SJSA1 (cell line): ENCODE measurements around the gene CRTC3. TPM values are rescaled to one million over a fixed set of nuclear protein-coding genes. Genes with fewer than 3 reads are reported as not detected.
A peak's percentile ranks its signal among the peaks of the same experiment; 100 is the strongest.

Experiments used
- DNase-seq, 2 experiments: peaks; one replicate each; pipeline ENCODE4 v3.0.0-alpha.2; 2015 to 2020; ENCODE audit warnings: low spot score in 2 of 2, low read depth in 1 of 2
- H3K27ac ChIP-seq: fragments of 250-450 bp; sonication (Bioruptor Pico); 2 replicates; pipeline ENCODE4 v1.5.1; 2020; ENCODE audit warnings: mild to moderate bottlenecking, moderate library complexity
- H3K27me3 ChIP-seq: fragments of 250-450 bp; sonication (Bioruptor Pico); replicated peaks from 2 replicates; pipeline ENCODE4 v1.5.1; 2020; ENCODE audit warnings: mild to moderate bottlenecking, moderate library complexity
- H3K36me3 ChIP-seq: fragments of 250-450 bp; sonication (Bioruptor Pico); 2 replicates; pipeline ENCODE4 v1.5.1; 2020; ENCODE audit warnings: mild to moderate bottlenecking
- H3K4me1 ChIP-seq: fragments of 250-450 bp; sonication (Bioruptor Pico); replicated peaks from 2 replicates; pipeline ENCODE4 v1.6.1; 2021; ENCODE audit warnings: mild to moderate bottlenecking
- H3K4me3 ChIP-seq: fragments of 250-450 bp; sonication (Bioruptor Pico); 2 replicates; pipeline ENCODE4 v1.5.1; 2020; ENCODE audit warnings: mild to moderate bottlenecking
- H3K9me3 ChIP-seq: fragments of 250-450 bp; sonication (Bioruptor Pico); replicated peaks from 2 replicates; pipeline ENCODE4 v1.5.1; 2020; ENCODE audit warnings: mild to moderate bottlenecking
- total RNA-seq: library from RNA; depleted of rRNA; stranded (reverse); fragments of >200 nt; shearing (Covaris generic); gene quantifications from 2 replicates; pipeline ENCODE4 v1.2.3, GENCODE V29; 2014; rRNA removed

The CRTC3 gene
- total RNA-seq: 16.5 and 17.8 TPM in 2 replicates

- H3K4me1 ChIP-seq: peaks cover 5% of the 10 kb centered on the region
- H3K27me3 ChIP-seq: no peaks in the 10 kb centered on the region
- peak within 1 kb of the TSS; percentile 98 for H3K4me3 ChIP-seq
- H3K36me3 ChIP-seq: peaks cover 3% of the 10 kb centered on the region; the same call in 1 of the 2 replicates
- peak; percentile 51 to 52 for DNase-seq
- peak within 1 kb of the TSS; percentile 67 for H3K27ac ChIP-seq
- H3K9me3 ChIP-seq: no peaks in the 10 kb centered on the region
These were observed at the start of gene CRTC3 for GRCh38 chr15:90529371-90530249. TSS of gene CRTC3 (plus strand) at chr15:90529923. CDS start at chr15:90530072, 149 bp downstream.

- 0 out of 2 replicates have a peak, but pooled peaks cover 2% of the 10 kb centered on the region for H3K9me3 ChIP-seq
- H3K27me3 ChIP-seq: no peaks in the 10 kb centered on the region
- no peak overlapping the region for H3K27ac ChIP-seq
- no peaks in the 10 kb centered on the region for H3K4me1 ChIP-seq
- peaks cover 93% of the 10 kb centered on the region for H3K36me3 ChIP-seq
- no peak overlapping the region for H3K4me3 ChIP-seq
- DNase-seq: no peak
These were observed 48.7 kb upstream of the CRTC3 start for GRCh38 chr15:90481023-90481422.

- Histone ChIP-seq H3K27me3 (no peaks in the 10 kb centered on the region), H3K27ac (no peak overlapping the region), H3K9me3 (0 out of 2 replicates have a peak, but pooled peaks cover 2% of the 10 kb centered on the region), H3K4me3 (no peak overlapping the region), H3K36me3 (peaks cover 93% of the 10 kb centered on the region), H3K4me1 (no peaks in the 10 kb centered on the region)
- peak; percentile 45 to 51 for DNase-seq
These were observed 47.4 kb upstream of the CRTC3 start for GRCh38 chr15:90482124-90483011.

- Histone ChIP-seq H3K4me1 (no peaks in the 10 kb centered on the region), H3K4me3 (no peak overlapping the region), H3K27ac (no peak overlapping the region), H3K27me3 (no peaks in the 10 kb centered on the region), H3K36me3 (peaks cover 93% of the 10 kb centered on the region), H3K9me3 (0 out of 2 replicates have a peak, but pooled peaks cover 2% of the 10 kb centered on the region)
- no peak for DNase-seq
These were observed 46.8 kb upstream of the CRTC3 start for GRCh38 chr15:90483012-90483307.

- Histone ChIP-seq H3K36me3 (peaks cover 90% of the 10 kb centered on the region), H3K4me1 (no peaks in the 10 kb centered on the region), H3K4me3 (no peak overlapping the region), H3K27ac (no peak overlapping the region), H3K9me3 (0 out of 2 replicates have a peak, but pooled peaks cover 2% of the 10 kb centered on the region), H3K27me3 (no peaks in the 10 kb centered on the region)
- DNase-seq: no peak
These were observed 46.1 kb upstream of the CRTC3 start for GRCh38 chr15:90483637-90484036.

- DNase-seq: no peak
- 0 out of 2 replicates have a peak, but pooled peaks cover 2% of the 10 kb centered on the region for H3K9me3 ChIP-seq
- H3K27ac ChIP-seq: no peak overlapping the region
- no peaks in the 10 kb centered on the region for H3K4me1 ChIP-seq
- H3K36me3 ChIP-seq: peaks cover 96% of the 10 kb centered on the region
- H3K27me3 ChIP-seq: no peaks in the 10 kb centered on the region
- H3K4me3 ChIP-seq: no peak overlapping the region
These were observed 42.5 kb upstream of the CRTC3 start for GRCh38 chr15:90487186-90487585.

- no peak overlapping the region for H3K27ac ChIP-seq
- H3K4me1 ChIP-seq: no peaks in the 10 kb centered on the region
- no peaks in the 10 kb centered on the region for H3K9me3 ChIP-seq
- H3K36me3 ChIP-seq: peaks cover 94% of the 10 kb centered on the region
- no peaks in the 10 kb centered on the region for H3K27me3 ChIP-seq
- no peak for DNase-seq
- no peak overlapping the region for H3K4me3 ChIP-seq
These were observed 40.2 kb upstream of the CRTC3 start for GRCh38 chr15:90489514-90489913.

GRCh38 chr15:90489944-90490343 is 39.8 kb upstream of the CRTC3 start:
- no peak overlapping the region for H3K4me3 ChIP-seq
- H3K4me1 ChIP-seq: no peaks in the 10 kb centered on the region
- H3K27me3 ChIP-seq: no peaks in the 10 kb centered on the region
- H3K36me3 ChIP-seq: peaks cover 94% of the 10 kb centered on the region
- DNase-seq: no peak
- no peaks in the 10 kb centered on the region for H3K9me3 ChIP-seq
- no peak overlapping the region for H3K27ac ChIP-seq

GRCh38 chr15:90493647-90494046 is 36.1 kb upstream of the CRTC3 start:
- H3K4me1 ChIP-seq: no peaks in the 10 kb centered on the region
- no peaks in the 10 kb centered on the region for H3K27me3 ChIP-seq
- no peak for DNase-seq
- no peak overlapping the region for H3K27ac ChIP-seq
- H3K36me3 ChIP-seq: peaks cover 87% of the 10 kb centered on the region
- H3K4me3 ChIP-seq: no peak overlapping the region
- no peaks in the 10 kb centered on the region for H3K9me3 ChIP-seq

- peaks cover 88% of the 10 kb centered on the region for H3K36me3 ChIP-seq
- no peak for DNase-seq
- no peak overlapping the region for H3K4me3 ChIP-seq
- no peak overlapping the region for H3K27ac ChIP-seq
- no peaks in the 10 kb centered on the region for H3K9me3 ChIP-seq
- H3K4me1 ChIP-seq: no peaks in the 10 kb centered on the region
- H3K27me3 ChIP-seq: no peaks in the 10 kb centered on the region
These were observed 34.7 kb upstream of the CRTC3 start for GRCh38 chr15:90495067-90495466.

- no peak for DNase-seq
- H3K36me3 ChIP-seq: peaks cover 85% of the 10 kb centered on the region
These were observed 32.9 kb upstream of the CRTC3 start for GRCh38 chr15:90496791-90497190.

GRCh38 chr15:90497376-90497775 is 32.3 kb upstream of the CRTC3 start:
- no peaks in the 10 kb centered on the region for H3K4me1 ChIP-seq
- H3K4me3 ChIP-seq: no peak overlapping the region
- H3K27me3 ChIP-seq: no peaks in the 10 kb centered on the region
- H3K9me3 ChIP-seq: no peaks in the 10 kb centered on the region
- DNase-seq: no peak
- H3K36me3 ChIP-seq: peaks cover 86% of the 10 kb centered on the region
- no peak overlapping the region for H3K27ac ChIP-seq

More at GRCh38 chr15:90496791-90497190, 32.9 kb upstream of the CRTC3 start:
- Histone ChIP-seq H3K4me3 (no peak overlapping the region), H3K9me3 (no peaks in the 10 kb centered on the region), H3K4me1 (no peaks in the 10 kb centered on the region), H3K27ac (no peak overlapping the region), H3K27me3 (no peaks in the 10 kb centered on the region)

GRCh38 chr15:90497912-90498311 is 31.8 kb upstream of the CRTC3 start:
- H3K27ac ChIP-seq: no peak overlapping the region
- no peak overlapping the region for H3K4me3 ChIP-seq
- no peaks in the 10 kb centered on the region for H3K4me1 ChIP-seq
- no peak for DNase-seq
- H3K9me3 ChIP-seq: no peaks in the 10 kb centered on the region
- H3K36me3 ChIP-seq: peaks cover 81% of the 10 kb centered on the region
- H3K27me3 ChIP-seq: no peaks in the 10 kb centered on the region

- DNase-seq: no peak
- Histone ChIP-seq H3K4me1 (no peaks in the 10 kb centered on the region), H3K27me3 (no peaks in the 10 kb centered on the region), H3K4me3 (no peak overlapping the region), H3K36me3 (peaks cover 59% of the 10 kb centered on the region), H3K27ac (no peak overlapping the region), H3K9me3 (no peaks in the 10 kb centered on the region)
These were observed 29.6 kb upstream of the CRTC3 start for GRCh38 chr15:90500171-90500570.
